Natural killer cell (primary cell): Measurements from ENCODE around the gene DCK. TPM values are rescaled to one million over a fixed set of nuclear protein-coding genes. Genes with fewer than 3 reads are reported as not detected.

ENCODE experiments used
- ATAC-seq, 3 donors: fragments of 150-1000 bp in 2 of 3; fragments of 200-7000 bp in 1 of 3; cut with Tn5 transposase; 1 replicate in 1 of 3; 2 replicates in 2 of 3; pipeline ENCODE4 v1.10.0; 2021; ENCODE audit warnings: mild to moderate bottlenecking in 2 of 3, moderate library complexity in 2 of 3
- DNase-seq, 2 donors: peaks; one replicate each; pipeline versions ENCODE4 v3.0.0 to v3.0.0-alpha.2; 2013 to 2021; ENCODE audit warnings: mixed read lengths in 1 of 2
- H3K27ac ChIP-seq: one replicate; pipeline ENCODE4 v1.5.1; 2013; ENCODE audit warnings: mild to moderate bottlenecking, low read length
- H3K27me3 ChIP-seq: one replicate; pipeline ENCODE4 v1.6.1; 2013; ENCODE audit warnings: low read length; ENCODE audit not compliant: control insufficient read depth, insufficient read depth
- H3K36me3 ChIP-seq: one replicate; pipeline ENCODE4 v1.6.1; 2013; ENCODE audit warnings: low read length; ENCODE audit not compliant: control insufficient read depth, insufficient read depth
- H3K4me1 ChIP-seq: one replicate; pipeline ENCODE4 v1.6.1; 2013; ENCODE audit warnings: low read length; ENCODE audit not compliant: control insufficient read depth, insufficient read depth
- H3K4me3 ChIP-seq: one replicate; pipeline ENCODE4 v1.5.1; 2013; ENCODE audit warnings: low read length
- H3K9me3 ChIP-seq: one replicate; pipeline ENCODE4 v1.6.1; 2013; ENCODE audit warnings: low read length; ENCODE audit not compliant: control insufficient read depth, insufficient read depth
- H3K27ac Mint-ChIP-seq, 2 donors: one replicate each; pipeline ENCODE4 v1.8.0; 2022; ENCODE audit warnings: mild to moderate bottlenecking in 2 of 2, mixed read lengths in 2 of 2, moderate library complexity in 1 of 2
- H3K27me3 Mint-ChIP-seq, 2 donors: one replicate each; pipeline ENCODE4 v1.8.0; 2022; ENCODE audit warnings: low read depth in 2 of 2, mixed read lengths in 2 of 2
- H3K36me3 Mint-ChIP-seq: one replicate; pipeline ENCODE4 v1.8.0; 2022; ENCODE audit warnings: mixed read lengths
- H3K4me1 Mint-ChIP-seq, 2 donors: one replicate each; pipeline ENCODE4 v1.8.0; 2022; ENCODE audit warnings: mixed read lengths in 2 of 2
- H3K4me3 Mint-ChIP-seq: one replicate; pipeline ENCODE4 v1.8.0; 2022; ENCODE audit warnings: mild to moderate bottlenecking, moderate library complexity, mixed read lengths
- H3K9me3 Mint-ChIP-seq, 2 donors: one replicate each; pipeline ENCODE4 v1.8.0; 2022; ENCODE audit warnings: mixed read lengths in 2 of 2
- WGBS: methylation state at CpG from one replicate; pipeline ENCODE4 v1.1.7; 2013; ENCODE audit warnings: missing lambda C conversion rate; ENCODE audit not compliant: insufficient coverage; 5-methylcytosine and 5-hydroxymethylcytosine counted together
- intact Hi-C: fragments of 100-400 bp; cut with micrococcal nuclease; formaldehyde crosslinking; loops from one replicate; pipeline ENCODE4 v1.14.2; 2022
- total RNA-seq, 4 donors: library from RNA; stranded (reverse); fragments of 120-200 nt in 1 of 4; gene quantifications; one replicate each; pipeline versions ENCODE4 v1.2.3 to v1.2.4, GENCODE V29; 2013 to 2022
- TF ChIP-seq, protein P1 (sequence below): fragments of 200-600 bp; IDR thresholded peaks from one replicate; pipeline ENCODE4 v1.8.0; 2022; ENCODE audit warnings: antibody characterized with exemption

The DCK gene
- total RNA-seq, 3 donors from 2014 or later (not counting 1 experiment from before 2014, with no cell fraction given) = 28.3 to 32.7 (median 29.5) TPM

DNA sequence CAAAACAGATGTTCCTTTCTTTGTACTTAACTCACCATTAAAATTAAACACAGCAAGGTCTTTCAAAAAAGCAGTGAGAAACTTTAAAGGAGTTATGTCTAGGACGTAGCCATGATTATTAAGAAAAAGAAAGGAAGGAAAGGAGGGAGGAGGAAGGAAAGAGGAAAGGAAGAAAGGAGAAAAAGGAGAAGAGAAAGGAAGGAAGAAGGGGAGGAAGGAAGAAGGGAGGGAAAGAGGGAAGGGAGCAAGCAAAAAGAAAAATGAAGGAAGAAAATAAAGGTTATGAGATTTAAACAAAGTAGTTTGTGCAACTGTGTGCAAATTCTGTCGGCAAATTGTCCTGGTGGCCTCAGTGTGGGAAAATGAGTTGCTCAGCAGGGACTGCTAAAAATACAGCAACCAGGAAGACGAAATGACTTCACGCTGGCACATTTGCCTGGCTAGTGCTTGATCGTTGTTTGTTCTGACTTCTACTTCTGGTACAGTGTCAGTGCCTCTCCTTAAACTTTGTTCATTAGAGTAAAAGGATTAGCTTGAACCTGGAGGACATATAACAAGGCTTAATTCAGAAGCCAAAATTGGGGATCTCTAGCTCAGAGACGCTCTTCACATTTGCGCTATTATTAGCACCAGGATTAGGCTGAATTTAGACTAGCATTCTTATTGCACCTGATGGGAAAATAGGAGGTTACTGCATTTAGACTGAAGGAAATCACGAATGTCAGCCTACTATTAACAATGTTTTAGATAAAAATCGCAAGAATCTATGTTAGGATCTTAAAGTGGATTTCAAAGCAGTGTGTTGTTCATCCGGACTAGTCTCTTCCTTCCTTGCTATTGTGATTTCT, 81.2 kb downstream of the DCK start:
- Mint-ChIP-seq H3K27me3 (peaks cover 5 to 7% of the 10 kb centered on the region in 2 donors), H3K9me3 (no peaks in the 10 kb centered on the region)
- ATAC-seq = no peak

More for the DNA sequence above, 81.2 kb downstream of the DCK start:
- no peaks in the 10 kb centered on the region for H3K4me1 ChIP-seq
- H3K27ac ChIP-seq = no peak overlapping the region
- no peak for DNase-seq
- 62% methylated on average over 9 of the region's 10 CpGs for WGBS
- H3K9me3 ChIP-seq = no peaks in the 10 kb centered on the region
- no peak overlapping the region for H3K4me3 ChIP-seq
- Mint-ChIP-seq H3K4me1 (peaks cover 11 to 19% of the 10 kb centered on the region in 2 donors), H3K36me3 (no peaks in the 10 kb centered on the region), H3K27ac (no peak overlapping the region), H3K4me3 (no peak overlapping the region)
- no peaks in the 10 kb centered on the region for H3K36me3 ChIP-seq
- intact Hi-C loops = no loop called here
- TF ChIP-seq, protein P1, sequence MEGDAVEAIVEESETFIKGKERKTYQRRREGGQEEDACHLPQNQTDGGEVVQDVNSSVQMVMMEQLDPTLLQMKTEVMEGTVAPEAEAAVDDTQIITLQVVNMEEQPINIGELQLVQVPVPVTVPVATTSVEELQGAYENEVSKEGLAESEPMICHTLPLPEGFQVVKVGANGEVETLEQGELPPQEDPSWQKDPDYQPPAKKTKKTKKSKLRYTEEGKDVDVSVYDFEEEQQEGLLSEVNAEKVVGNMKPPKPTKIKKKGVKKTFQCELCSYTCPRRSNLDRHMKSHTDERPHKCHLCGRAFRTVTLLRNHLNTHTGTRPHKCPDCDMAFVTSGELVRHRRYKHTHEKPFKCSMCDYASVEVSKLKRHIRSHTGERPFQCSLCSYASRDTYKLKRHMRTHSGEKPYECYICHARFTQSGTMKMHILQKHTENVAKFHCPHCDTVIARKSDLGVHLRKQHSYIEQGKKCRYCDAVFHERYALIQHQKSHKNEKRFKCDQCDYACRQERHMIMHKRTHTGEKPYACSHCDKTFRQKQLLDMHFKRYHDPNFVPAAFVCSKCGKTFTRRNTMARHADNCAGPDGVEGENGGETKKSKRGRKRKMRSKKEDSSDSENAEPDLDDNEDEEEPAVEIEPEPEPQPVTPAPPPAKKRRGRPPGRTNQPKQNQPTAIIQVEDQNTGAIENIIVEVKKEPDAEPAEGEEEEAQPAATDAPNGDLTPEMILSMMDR = no peak
- peaks cover 3% of the 10 kb centered on the region for H3K27me3 ChIP-seq

Other genes with a start within 250 kb of the DCK start
- gene GRSF1, start 153.8 kb upstream of the DCK start, total RNA-seq = 10 to 100 TPM; 33.4 to 50.8 (median 43.0) TPM
- 10 to 100 TPM; 15.1 to 23.6 (median 22.6) TPM for gene MOB1B, start 91.3 kb upstream of the DCK start, total RNA-seq